Heart left ventricle (tissue), 16 donors: ENCODE measurements around the gene HIRIP3. TPM values are rescaled to one million over a fixed set of nuclear protein-coding genes. Genes with fewer than 3 reads are reported as not detected.

Experiments
- ATAC-seq, 4 donors: fragments of 200-7000 bp; cut with Tn5 transposase; one replicate each; pipeline ENCODE4 v1.9.1; 2020 to 2022; ENCODE audit warnings: moderate library complexity in 4 of 4, mild to moderate bottlenecking in 3 of 4, moderate number of reproducible peaks in 1 of 4
- DNase-seq, 5 donors: peaks; one replicate each; pipeline ENCODE4 v3.0.0-alpha.2; 2020
- H3K27ac ChIP-seq, 12 donors: fragments of 200-600 bp; sonication (generic) in 4 of 12; one replicate each; pipeline versions ENCODE4 v1.5.0 to v1.8.0; 2016 to 2022; ENCODE audit warnings: mild to moderate bottlenecking in 2 of 12
- H3K27me3 ChIP-seq, 9 donors: fragments of 200-600 bp; sonication (generic) in 2 of 9; one replicate each; pipeline versions ENCODE4 v1.5.1 to v1.8.0; 2016 to 2022; ENCODE audit warnings: mild to moderate bottlenecking in 3 of 9
- H3K36me3 ChIP-seq, 9 donors: fragments of 200-600 bp; sonication (generic) in 2 of 9; one replicate each; pipeline versions ENCODE4 v1.5.0 to v1.8.0; 2018 to 2022; ENCODE audit warnings: mild to moderate bottlenecking in 2 of 9
- H3K4me1 ChIP-seq, 12 donors: fragments of 200-600 bp; sonication (generic) in 4 of 12; one replicate each; pipeline versions ENCODE4 v1.5.0 to v1.8.0; 2016 to 2022; ENCODE audit warnings: mild to moderate bottlenecking in 3 of 12
- H3K4me3 ChIP-seq, 12 donors: fragments of 200-600 bp; sonication (generic) in 4 of 12; one replicate each; pipeline versions ENCODE4 v1.5.0 to v1.8.0; 2017 to 2022; ENCODE audit warnings: mild to moderate bottlenecking in 9 of 12, moderate library complexity in 4 of 12
- H3K9me3 ChIP-seq, 12 donors: fragments of 200-600 bp; sonication (generic) in 4 of 12; one replicate each; pipeline versions ENCODE4 v1.5.0 to v1.8.0; 2016 to 2022; ENCODE audit warnings: mild to moderate bottlenecking in 1 of 12
- CTCF ChIP-seq, 12 donors: fragments of 200-600 bp; sonication (generic) in 4 of 12; IDR thresholded peaks; one replicate each; pipeline versions ENCODE4 v1.5.0 to v1.8.0; 2018 to 2022; ENCODE audit warnings: antibody characterized with exemption in 12 of 12, mild to moderate bottlenecking in 5 of 12
- POLR2A ChIP-seq, 2 donors: fragments of 450-650 bp; IDR thresholded peaks; one replicate each; pipeline ENCODE4 v1.6.1; 2017; ENCODE audit warnings: antibody characterized with exemption in 2 of 2, mild to moderate bottlenecking in 2 of 2, moderate library complexity in 2 of 2
- WGBS, 4 donors: extraction: QIAGEN DNeasy Blood & Tissue Kit in 2 of 4; methylation state at CpG; one replicate each; pipeline versions ENCODE4 v1.1.5 to v1.1.7; 2013 to 2018; 5-methylcytosine and 5-hydroxymethylcytosine counted together
- intact Hi-C, 10 donors: fragments of 100-400 bp; cut with DNase I; formaldehyde crosslinking; loops; one replicate each; pipeline versions ENCODE4 v1.11.1 to v1.14.2; 2022
- polyA plus RNA-seq, 2 donors: library from polyadenylated mRNA; stranded (reverse); fragments of 200-250 nt; gene quantifications; one replicate each; pipeline ENCODE4 v1.2.3, GENCODE V29; 2013
- total RNA-seq, 9 donors: library from RNA; depleted of rRNA in 2 of 9; stranded (reverse); fragments of >200 nt in 2 of 9; fragmentation: NEBNext Ultra II Directional in 3 of 9; extraction: Animal tissue kit (Norgen Biotek cat#: 25700) in 3 of 9; gene quantifications; one replicate each; pipeline versions ENCODE4 v1.1.0 to v1.2.4, GENCODE V29; 2016 to 2023
- donor health status: ischemic (EF 13 %, LVEDD 7.1; RV severe dilation, severe dysfunction).
- donor health status: healthy with polysubstance abuse.
- donor health status: DM: no; HTN: yes; CAD: no.
- donor health status: DM: no; HTN: no; CAD: no.
- donor health status: ischemic (EF 25% LVEDD 6.9; RV normal size, moderate dysfunction).
- donor health status: ischemic (EF 25% LVEDD 5.7; RV mildly dilated, moderate dysfunction).
- donor health status: healthy.
- donor health status: DM: yes; HTN: yes; CAD: no.
- donor health status: ischemic (EF 35%, LVEDD 5.7; RV mildly dilated, moderate dysfunction).
- donor health status: nonischemic (EF 11% LVEDD 7.7; RV severe dilation, severe dysfunction).
- donor health status: DM: yes; HTN: yes; CAD: no.
- donor health status: PGD.
- donor health status: ischemic (EF 29% LVEDD 5.4; RV normal size, mild dysfunction).
- donor health status: nonischemic (EF 23%, LVEDD 6.1; RV moderate dilation, normal function).

Gene HIRIP3
- total and polyA plus RNA-seq, 11 donors: 13.3 to 27.4 (median 17.6) TPM

DNA sequence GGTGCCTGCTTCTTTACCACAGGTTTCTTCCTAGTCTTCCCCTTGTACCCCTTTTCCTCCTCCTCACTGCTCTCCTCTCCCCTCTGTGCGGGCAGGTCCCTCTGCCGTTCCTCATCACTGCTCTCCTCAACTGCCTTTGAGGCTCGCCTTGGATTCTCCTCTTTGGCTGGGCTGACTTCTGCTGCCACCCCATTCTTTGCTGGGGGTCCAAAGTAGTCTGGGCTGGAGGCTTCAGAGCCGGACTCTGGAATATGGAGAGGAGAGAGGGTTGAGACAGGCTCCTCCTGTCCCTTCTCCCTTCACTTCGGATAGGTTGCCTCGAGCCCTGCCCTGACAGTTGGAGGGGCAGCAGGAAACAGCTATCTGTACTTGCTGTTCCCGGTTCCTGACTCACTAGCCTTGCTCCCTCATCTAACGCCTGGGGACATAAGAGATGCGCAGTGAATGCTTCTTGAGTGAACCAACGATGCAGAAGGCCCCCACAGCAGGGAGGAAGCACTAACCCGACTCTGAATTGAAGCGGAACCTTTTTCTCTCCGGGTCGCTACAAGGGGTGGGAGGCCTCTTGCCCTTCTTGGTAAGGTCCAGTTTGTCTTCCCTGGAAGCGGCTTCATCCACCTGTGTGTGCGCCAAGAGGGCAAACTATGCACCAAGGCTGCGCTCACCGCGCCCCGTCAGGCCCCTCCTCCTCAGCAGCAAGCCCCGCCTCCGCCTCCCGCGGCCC is 655 bp downstream of the HIRIP3 start:
- no peak for TF ChIP-seq CTCF (IDR thresholded peaks at IDR 0.05)
- TF ChIP-seq POLR2A (IDR thresholded peaks at IDR 0.05): no peak
- Histone ChIP-seq H3K27me3 (no peaks in the 10 kb centered on the region), H3K4me3 (peak overlapping the region; percentile 53 to 95 (median 80)), H3K9me3 (no peaks in the 10 kb centered on the region), H3K27ac (peak overlapping the region; percentile 88 to 100 (median 96)), H3K4me1 (peaks cover 0 to 31% (median 18%) of the 10 kb centered on the region in 12 donors), H3K36me3 (peaks cover 0 to 62% (median 48%) of the 10 kb centered on the region in 9 donors)
- ATAC-seq (peak in 3 of 4 donors; percentile 34 to 40 (median 35)), DNase-seq (peak in 3 of 5 donors; percentile 61 to 82 (median 62))
- intact Hi-C loops: loop anchor here in 9 of 10 donors (1.0 to 10.0 kb wide), 11 partner anchors 17 to 190 kb away; partner anchors contain the start of genes TMEM219 (in 4 of the 9), CDIPT (in 2 of the 9), KCTD13 (in 2 of the 9) and MAZ (in 2 of the 9)
- 9 to 28% (median 11%) methylated on average over 12 to 24 of the region's 24 CpGs for WGBS, 4 donors

DNA sequence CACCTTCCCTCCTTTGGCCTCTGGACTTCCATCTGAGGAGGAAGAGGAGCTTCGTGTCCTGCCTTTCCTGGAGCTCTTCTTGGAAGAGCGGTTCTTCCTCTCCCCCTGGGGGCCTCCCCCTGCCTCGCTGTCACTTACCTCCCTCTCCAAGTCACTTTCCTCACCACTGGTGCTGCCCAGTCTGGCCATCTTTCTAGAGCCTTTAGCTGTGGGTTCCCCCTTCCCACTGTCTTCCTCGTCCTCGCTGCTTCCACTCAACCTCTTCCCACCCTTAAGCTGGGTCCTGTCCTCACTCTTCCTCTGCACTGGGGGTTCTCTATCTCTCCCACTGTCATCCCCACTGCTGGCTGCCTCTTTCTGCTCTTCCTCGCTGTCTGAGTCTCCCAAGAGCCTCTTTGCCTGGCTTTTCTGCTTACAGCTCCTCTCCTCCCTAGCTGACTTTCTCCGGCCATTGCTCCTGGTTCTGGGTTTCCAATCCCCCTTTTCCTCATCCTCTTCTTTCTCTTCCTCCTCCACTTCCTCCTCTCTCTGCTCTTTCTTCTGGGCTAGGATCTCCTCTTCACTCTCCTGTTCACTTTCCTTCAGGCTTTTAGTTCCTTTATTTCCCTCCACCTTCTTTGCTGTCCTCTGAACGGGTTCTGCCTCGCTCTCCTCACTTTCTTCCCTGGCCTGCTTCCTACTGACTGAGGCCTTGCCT is 1.4 kb downstream of the HIRIP3 start:
- H3K36me3 ChIP-seq: peaks cover 0 to 64% (median 53%) of the 10 kb centered on the region in 9 donors
- 73 to 83% (median 80%) methylated on average over 9 of the region's 9 CpGs for WGBS, 4 donors
- H3K27ac ChIP-seq: peak overlapping the region in 5 of 12 donors; percentile 4 to 98 (median 96)
- H3K27me3 ChIP-seq: no peaks in the 10 kb centered on the region
- no peak for TF ChIP-seq CTCF (IDR thresholded peaks at IDR 0.05)
- no peak for TF ChIP-seq POLR2A (IDR thresholded peaks at IDR 0.05)
- DNase-seq (peak in 1 of 5 donors; percentile 2), ATAC-seq (no peak)
- peaks cover 0 to 31% (median 18%) of the 10 kb centered on the region in 12 donors for H3K4me1 ChIP-seq
- intact Hi-C loops: loop anchor here in 6 of 10 donors (2.0 to 10.0 kb wide), 5 partner anchors 17 to 189 kb away; partner anchors contain the start of genes MAZ (in 1 of the 6), PAGR1 (in 1 of the 6), PRRT2 (in 1 of the 6) and TAOK2 (in 1 of the 6)
- no peaks in the 10 kb centered on the region for H3K9me3 ChIP-seq
- peak overlapping the region in 4 of 12 donors; percentile 69 to 95 (median 83) for H3K4me3 ChIP-seq

DNA sequence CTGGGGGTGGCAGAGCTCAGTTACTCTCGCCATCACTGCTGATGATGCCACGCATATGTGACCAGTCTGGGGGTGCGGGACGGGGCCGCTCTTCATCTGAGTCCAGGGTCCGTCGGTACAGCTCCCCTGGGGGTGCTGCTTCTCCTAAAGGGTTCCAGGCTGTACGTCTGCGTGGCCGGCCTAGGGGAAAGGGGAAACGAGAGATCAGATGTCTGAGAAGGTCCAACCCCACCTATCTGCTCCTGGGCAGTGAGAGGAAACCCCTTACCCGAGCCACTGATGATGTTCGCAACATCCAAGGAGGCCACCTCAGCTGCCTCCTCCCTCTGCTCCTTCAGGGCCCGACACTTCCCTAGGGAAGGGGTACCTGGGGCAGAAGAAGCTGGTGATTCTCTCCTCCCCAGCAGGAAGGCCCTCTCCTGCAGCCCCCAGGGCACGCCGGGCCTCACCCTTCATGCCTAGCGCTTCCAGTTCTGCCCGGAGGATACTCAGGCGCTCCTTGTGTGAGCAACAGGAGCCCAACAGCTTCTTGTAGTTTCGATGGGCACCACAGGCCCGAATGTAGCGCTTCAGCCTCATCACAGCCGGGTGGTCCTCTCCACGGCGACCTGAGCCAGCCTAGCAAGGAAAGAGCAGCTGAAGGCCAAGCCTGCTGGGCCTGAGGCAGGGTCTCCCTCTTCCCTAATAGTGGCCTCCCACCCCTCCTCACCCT is 2.1 kb downstream of the HIRIP3 start:
- intact Hi-C loops: loop anchor here in 2 of 10 donors (10.0 kb wide), 2 partner anchors 179 to 189 kb away; partner anchors contain the start of genes MAZ (in 1 of the 2), PAGR1 (in 1 of the 2) and PRRT2 (in 1 of the 2)
- peak in 1 of 5 donors; percentile 58 for DNase-seq
- no peak for TF ChIP-seq POLR2A (IDR thresholded peaks at IDR 0.05)
- no peak for TF ChIP-seq CTCF (IDR thresholded peaks at IDR 0.05)
- ATAC-seq: no peak
- Histone ChIP-seq H3K9me3 (no peaks in the 10 kb centered on the region), H3K4me3 (no peak overlapping the region), H3K36me3 (peaks cover 0 to 66% (median 59%) of the 10 kb centered on the region in 9 donors), H3K4me1 (peaks cover 0 to 31% (median 18%) of the 10 kb centered on the region in 12 donors), H3K27ac (no peak overlapping the region), H3K27me3 (no peaks in the 10 kb centered on the region)
- 82 to 88% (median 84%) methylated on average over 17 to 25 of the region's 25 CpGs for WGBS, 4 donors
